Measurements from ENCODE around the gene NUP54.

DNA sequence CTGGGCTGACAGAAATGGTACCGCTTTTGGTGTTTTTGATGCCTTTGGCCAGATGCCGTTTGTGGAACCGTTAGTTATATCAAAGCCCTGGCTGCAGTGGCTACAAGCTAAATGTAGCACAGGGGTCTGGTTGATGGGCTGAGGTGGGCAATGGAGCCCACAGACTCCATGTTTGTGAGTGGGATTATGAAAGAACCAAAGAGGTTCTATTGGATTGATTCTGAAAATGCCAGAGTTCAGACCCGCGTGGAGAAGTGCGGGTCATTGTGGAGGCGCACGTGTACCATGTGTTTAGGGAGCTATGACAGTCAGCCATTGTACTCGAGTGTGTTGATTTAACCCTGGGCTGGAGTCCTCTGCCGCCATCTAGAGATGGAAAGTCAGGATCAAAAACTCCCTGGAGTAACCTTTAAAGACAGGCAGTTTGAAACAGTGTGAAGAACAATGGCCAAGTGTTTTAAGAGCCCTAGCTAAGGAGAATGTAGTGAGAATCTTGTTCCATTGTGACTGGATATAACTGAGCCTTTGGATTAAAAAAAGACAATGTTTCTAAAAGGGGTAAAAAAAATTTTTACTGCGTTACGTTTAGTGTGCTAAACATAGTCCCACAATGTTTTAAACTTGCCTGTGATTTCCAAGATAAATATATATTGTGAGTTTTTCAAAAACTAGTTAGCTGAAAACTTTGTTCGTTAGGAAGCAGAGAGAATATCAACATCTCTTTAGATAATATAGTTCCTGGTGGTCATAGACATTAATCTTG lies 61.0 kb downstream of the NUP54 start:
- TF ChIP-seq POLR2A (IDR thresholded peaks at IDR 0.05): no peak
- TF ChIP-seq, protein P1, sequence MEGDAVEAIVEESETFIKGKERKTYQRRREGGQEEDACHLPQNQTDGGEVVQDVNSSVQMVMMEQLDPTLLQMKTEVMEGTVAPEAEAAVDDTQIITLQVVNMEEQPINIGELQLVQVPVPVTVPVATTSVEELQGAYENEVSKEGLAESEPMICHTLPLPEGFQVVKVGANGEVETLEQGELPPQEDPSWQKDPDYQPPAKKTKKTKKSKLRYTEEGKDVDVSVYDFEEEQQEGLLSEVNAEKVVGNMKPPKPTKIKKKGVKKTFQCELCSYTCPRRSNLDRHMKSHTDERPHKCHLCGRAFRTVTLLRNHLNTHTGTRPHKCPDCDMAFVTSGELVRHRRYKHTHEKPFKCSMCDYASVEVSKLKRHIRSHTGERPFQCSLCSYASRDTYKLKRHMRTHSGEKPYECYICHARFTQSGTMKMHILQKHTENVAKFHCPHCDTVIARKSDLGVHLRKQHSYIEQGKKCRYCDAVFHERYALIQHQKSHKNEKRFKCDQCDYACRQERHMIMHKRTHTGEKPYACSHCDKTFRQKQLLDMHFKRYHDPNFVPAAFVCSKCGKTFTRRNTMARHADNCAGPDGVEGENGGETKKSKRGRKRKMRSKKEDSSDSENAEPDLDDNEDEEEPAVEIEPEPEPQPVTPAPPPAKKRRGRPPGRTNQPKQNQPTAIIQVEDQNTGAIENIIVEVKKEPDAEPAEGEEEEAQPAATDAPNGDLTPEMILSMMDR (IDR thresholded peaks at IDR 0.05): peak in 2 of 6 experiments; percentile 23 to 39
